ENCODE data around the gene TLL2. TPM values are rescaled to one million over a fixed set of nuclear protein-coding genes. Genes with fewer than 3 reads are reported as not detected.

The TLL2 gene
- total RNA-seq, 1 donor from 2014 or later: 6.7 TPM

- H3K4me3 ChIP-seq (ENCODE audit: low read depth, low read length): no peak overlapping the region
- TF ChIP-seq, protein P1, sequence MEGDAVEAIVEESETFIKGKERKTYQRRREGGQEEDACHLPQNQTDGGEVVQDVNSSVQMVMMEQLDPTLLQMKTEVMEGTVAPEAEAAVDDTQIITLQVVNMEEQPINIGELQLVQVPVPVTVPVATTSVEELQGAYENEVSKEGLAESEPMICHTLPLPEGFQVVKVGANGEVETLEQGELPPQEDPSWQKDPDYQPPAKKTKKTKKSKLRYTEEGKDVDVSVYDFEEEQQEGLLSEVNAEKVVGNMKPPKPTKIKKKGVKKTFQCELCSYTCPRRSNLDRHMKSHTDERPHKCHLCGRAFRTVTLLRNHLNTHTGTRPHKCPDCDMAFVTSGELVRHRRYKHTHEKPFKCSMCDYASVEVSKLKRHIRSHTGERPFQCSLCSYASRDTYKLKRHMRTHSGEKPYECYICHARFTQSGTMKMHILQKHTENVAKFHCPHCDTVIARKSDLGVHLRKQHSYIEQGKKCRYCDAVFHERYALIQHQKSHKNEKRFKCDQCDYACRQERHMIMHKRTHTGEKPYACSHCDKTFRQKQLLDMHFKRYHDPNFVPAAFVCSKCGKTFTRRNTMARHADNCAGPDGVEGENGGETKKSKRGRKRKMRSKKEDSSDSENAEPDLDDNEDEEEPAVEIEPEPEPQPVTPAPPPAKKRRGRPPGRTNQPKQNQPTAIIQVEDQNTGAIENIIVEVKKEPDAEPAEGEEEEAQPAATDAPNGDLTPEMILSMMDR (conservative IDR thresholded peaks at IDR 0.05; ENCODE audit: low read depth, low read length): no peak
Measured at GRCh38 chr10:96365571-96365970, 148.2 kb downstream of the TLL2 start.

DNA sequence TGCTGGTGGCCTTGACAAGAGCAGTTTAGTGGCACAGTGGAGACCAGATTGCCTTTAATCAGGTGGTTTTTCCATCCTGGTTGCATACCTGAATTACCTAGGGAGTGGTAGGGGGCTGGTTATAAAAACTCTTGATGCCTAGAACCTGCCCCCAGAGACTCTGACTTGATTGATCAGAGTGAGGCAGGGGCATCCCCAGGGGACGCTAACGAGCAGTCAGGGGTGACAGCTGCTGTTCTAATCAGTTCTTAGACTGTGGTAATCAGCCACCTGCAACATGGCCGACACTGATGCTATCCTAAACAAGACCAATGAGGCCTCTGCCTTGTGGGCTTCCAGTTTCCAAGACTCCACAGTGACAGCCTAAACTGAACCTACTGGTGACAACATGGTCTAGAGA, 153.0 kb downstream of the TLL2 start:
- TF ChIP-seq, protein P1 (conservative IDR thresholded peaks at IDR 0.05; ENCODE audit: low read depth, low read length): no peak
- DNase-seq (ENCODE audit: low read depth): no peak
- no peak overlapping the region for H3K4me3 ChIP-seq (ENCODE audit: low read depth, low read length)

More at GRCh38 chr10:96365571-96365970, 148.2 kb downstream of the TLL2 start:
- DNase-seq (ENCODE audit: low read depth): no peak

DNA sequence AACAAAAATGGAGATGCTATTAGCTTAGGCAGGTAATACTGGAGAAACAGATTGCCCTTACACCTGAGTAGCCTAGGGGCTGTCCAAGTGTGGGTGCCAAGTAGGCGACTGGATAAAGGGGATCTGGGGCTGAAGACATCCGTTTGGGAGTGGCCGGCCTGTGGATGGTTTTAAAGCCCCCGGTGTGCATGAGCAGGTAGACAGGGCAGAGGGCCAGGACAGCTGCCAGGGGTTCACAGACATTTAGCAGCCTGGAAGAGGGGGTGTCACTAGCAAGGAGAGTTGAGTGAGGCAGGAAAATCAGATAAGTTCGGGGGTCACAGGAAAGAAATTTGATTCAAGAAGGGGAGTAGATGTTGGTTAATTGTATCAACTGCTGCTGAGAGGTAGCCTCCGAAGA, 153.4 kb downstream of the TLL2 start:
- TF ChIP-seq, protein P1 (conservative IDR thresholded peaks at IDR 0.05; ENCODE audit: low read depth, low read length): no peak
- H3K4me3 ChIP-seq (ENCODE audit: low read depth, low read length): no peak overlapping the region
- no peak for DNase-seq (ENCODE audit: low read depth)

GRCh38 chr10:96359616-96360015, 154.1 kb downstream of the TLL2 start:
- H3K4me3 ChIP-seq (ENCODE audit: low read depth, low read length): no peak overlapping the region
- TF ChIP-seq, protein P1 (conservative IDR thresholded peaks at IDR 0.05; ENCODE audit: low read depth, low read length): no peak
- no peak for DNase-seq (ENCODE audit: low read depth)

- TF ChIP-seq, protein P1 (conservative IDR thresholded peaks at IDR 0.05; ENCODE audit: low read depth, low read length): no peak
- DNase-seq (ENCODE audit: low read depth): no peak
- no peak within 1 kb of the TSS for H3K4me3 ChIP-seq (ENCODE audit: low read depth, low read length)
Measured at GRCh38 chr10:96358851-96359540, 154.7 kb downstream of the TLL2 start, which contains the start of gene OPALIN. Gene OPALIN, minus strand, starts transcription at chr10:96359002. Its CDS starts 106 bp downstream, at chr10:96358896.

DNA sequence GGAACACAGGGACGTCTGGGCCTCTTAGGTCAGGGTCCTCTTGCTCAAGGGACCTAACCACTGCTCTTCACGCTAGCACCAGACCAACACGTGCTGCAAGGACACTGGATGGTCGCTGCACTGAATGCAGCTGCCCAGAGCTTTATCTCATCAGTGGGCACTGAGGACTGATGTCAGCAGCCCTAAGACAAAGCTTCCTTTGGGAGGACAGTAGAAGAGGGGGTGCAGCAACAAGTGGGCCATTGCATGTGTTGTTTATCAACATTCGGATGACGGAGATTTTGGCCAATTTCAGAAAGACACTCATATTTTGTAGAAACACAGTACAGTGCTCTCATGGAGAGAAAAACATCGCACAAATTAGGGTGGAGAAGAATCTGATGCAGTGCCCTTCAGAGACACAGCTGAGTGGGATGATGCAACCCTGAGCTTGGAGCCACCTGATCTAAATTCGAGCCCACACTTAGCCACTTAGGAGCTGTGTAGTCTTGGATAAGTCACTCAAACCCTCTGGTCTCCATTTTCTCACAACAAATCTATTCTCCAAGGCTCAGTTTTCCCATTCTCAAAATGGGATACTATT, 156.6 kb downstream of the TLL2 start:
- no peak for DNase-seq (ENCODE audit: low read depth)
- H3K4me3 ChIP-seq (ENCODE audit: low read depth, low read length): no peak overlapping the region
- TF ChIP-seq, protein P1 (conservative IDR thresholded peaks at IDR 0.05; ENCODE audit: low read depth, low read length): no peak
